HEK293 (cell line): Measurements from ENCODE around the gene ADGB.

ENCODE experiments used
- CTCF ChIA-PET: fragments of 350-600 bp; formaldehyde crosslinking; extraction: SDS; loops from one replicate; lab custom pipeline; 2021; ENCODE audit warnings: antibody characterized with exemption; lab: Yijun Ruan, JAX
- POLR2A ChIA-PET: fragments of 300-600 bp; formaldehyde crosslinking; extraction: SDS; loops from one replicate; lab custom pipeline; 2020; ENCODE audit warnings: antibody characterized with exemption, inconsistent platforms; lab: Yijun Ruan, JAX
- H3K27ac ChIP-seq: fragments of 200-500 bp; sonication (Bioruptor generic); 2 replicates; pipeline ENCODE4 v1.5.1; 2014; ENCODE audit warnings: low read depth, low read length, control low read depth, inconsistent platforms; ENCODE audit errors: extremely low read depth
- H3K36me3 ChIP-seq, 2 experiments: fragments of 200-500 bp in 1 of 2; sonication (Bioruptor generic) in 1 of 2; 1 replicate in 1 of 2; 2 replicates in 1 of 2; pipeline ENCODE4 v1.5.1; 2014 to 2017; ENCODE audit warnings: inconsistent platforms in 2 of 2, low read length in 2 of 2; ENCODE audit not compliant: control insufficient read depth in 2 of 2, insufficient read depth in 1 of 2
- H3K4me1 ChIP-seq: fragments of 200-500 bp; sonication (Bioruptor generic); 2 replicates; pipeline ENCODE4 v1.5.1; 2014; ENCODE audit warnings: mild to moderate bottlenecking, low read length, inconsistent platforms; ENCODE audit not compliant: control insufficient read depth, insufficient read depth
- H3K4me3 ChIP-seq: 2 replicates; pipeline ENCODE4 v1.5.1; 2011; ENCODE audit warnings: low read depth, mild to moderate bottlenecking, control low read depth, low read length, moderate library complexity
- H3K9me3 ChIP-seq: fragments of 200-500 bp; sonication (Bioruptor generic); 2 replicates; pipeline ENCODE4 v1.5.1; 2014; ENCODE audit warnings: low read depth, low read length, inconsistent platforms; ENCODE audit not compliant: control insufficient read depth, insufficient read depth
- HOXD13 ChIP-seq: sonication (generic); formaldehyde crosslinking; IDR thresholded peaks from 2 replicates; pipeline ENCODE4 v1.8.0; 2022; ENCODE audit warnings: missing genetic modification reagents, borderline replicate concordance
- KLF1 ChIP-seq: fragments of 450-650 bp; formaldehyde crosslinking; IDR thresholded peaks from 2 replicates; pipeline ENCODE4 v1.5.1; 2016; ENCODE audit warnings: missing biosample characterization, missing genetic modification characterization
- KLF16 ChIP-seq: fragments of 450-650 bp; formaldehyde crosslinking; IDR thresholded peaks from 2 replicates; pipeline ENCODE4 v1.5.1; 2017; ENCODE audit warnings: missing biosample characterization, missing genetic modification characterization
- OVOL3 ChIP-seq: fragments of 450-650 bp; formaldehyde crosslinking; IDR thresholded peaks from 2 replicates; pipeline ENCODE4 v1.5.1; 2016; ENCODE audit warnings: missing biosample characterization, missing genetic modification characterization
- SCRT2 ChIP-seq: fragments of 450-650 bp; formaldehyde crosslinking; IDR thresholded peaks from 2 replicates; pipeline ENCODE4 v1.5.1; 2016; ENCODE audit warnings: missing biosample characterization, missing genetic modification characterization
- SETDB1 ChIP-seq: IDR thresholded peaks from one replicate; pipeline ENCODE4 v1.6.1; 2017; ENCODE audit warnings: mild to moderate bottlenecking, low read length, moderate library complexity, mixed read lengths; ENCODE audit not compliant: insufficient read length
- SP2 ChIP-seq: fragments of 450-650 bp; formaldehyde crosslinking; IDR thresholded peaks from 2 replicates; pipeline ENCODE4 v1.5.1; 2016; ENCODE audit warnings: missing biosample characterization, missing genetic modification characterization
- WT1 ChIP-seq: fragments of 450-650 bp; formaldehyde crosslinking; IDR thresholded peaks from 2 replicates; pipeline ENCODE4 v1.5.1; 2016; ENCODE audit warnings: missing biosample characterization, missing genetic modification characterization
- YY2 ChIP-seq: fragments of 450-650 bp; formaldehyde crosslinking; IDR thresholded peaks from 2 replicates; pipeline ENCODE4 v1.5.1; 2016; ENCODE audit warnings: missing biosample characterization, missing genetic modification characterization
- ZBTB17 ChIP-seq: fragments of 450-650 bp; formaldehyde crosslinking; IDR thresholded peaks from 2 replicates; pipeline ENCODE4 v1.5.1; 2016; ENCODE audit warnings: missing biosample characterization, missing genetic modification characterization
- ZEB2 ChIP-seq: fragments of 450-650 bp; formaldehyde crosslinking; IDR thresholded peaks from 2 replicates; pipeline ENCODE4 v1.5.1; 2016; ENCODE audit warnings: missing biosample characterization, missing genetic modification characterization
- ZFP37 ChIP-seq: fragments of 450-650 bp; formaldehyde crosslinking; IDR thresholded peaks from 2 replicates; pipeline ENCODE4 v1.5.1; 2016; ENCODE audit warnings: missing biosample characterization, missing genetic modification characterization
- ZNF133 ChIP-seq: fragments of 450-650 bp; formaldehyde crosslinking; IDR thresholded peaks from 2 replicates; pipeline ENCODE4 v1.5.1; 2016; ENCODE audit warnings: missing biosample characterization, missing genetic modification characterization
- ZNF140 ChIP-seq: fragments of 450-650 bp; formaldehyde crosslinking; IDR thresholded peaks from 2 replicates; pipeline ENCODE4 v1.5.1; 2016; ENCODE audit warnings: missing biosample characterization, missing genetic modification characterization
- ZNF19 ChIP-seq: fragments of 450-650 bp; formaldehyde crosslinking; IDR thresholded peaks from 2 replicates; pipeline ENCODE4; 2016; ENCODE audit warnings: missing biosample characterization, missing genetic modification characterization, low read depth
- ZNF221 ChIP-seq: fragments of 450-650 bp; formaldehyde crosslinking; IDR thresholded peaks from 2 replicates; pipeline ENCODE4 v1.5.1; 2017; ENCODE audit warnings: missing biosample characterization, missing genetic modification characterization, borderline replicate concordance
- ZNF366 ChIP-seq: fragments of 450-650 bp; formaldehyde crosslinking; conservative IDR thresholded peaks from 2 replicates; pipeline ENCODE4 v1.5.1; 2016; ENCODE audit warnings: missing biosample characterization, missing genetic modification characterization
- ZNF530 ChIP-seq: fragments of 450-650 bp; formaldehyde crosslinking; IDR thresholded peaks from 2 replicates; pipeline ENCODE4 v1.5.1; 2016; ENCODE audit warnings: low read depth, missing biosample characterization, missing genetic modification characterization
- ZNF624 ChIP-seq: fragments of 450-650 bp; formaldehyde crosslinking; IDR thresholded peaks from 2 replicates; pipeline ENCODE4 v1.5.1; 2017; ENCODE audit warnings: missing biosample characterization, missing genetic modification characterization
- ZNF626 ChIP-seq: fragments of 450-650 bp; sonication (Bioruptor Pico); formaldehyde crosslinking; IDR thresholded peaks from 2 replicates; pipeline ENCODE4 v1.5.1; 2018; ENCODE audit warnings: missing biosample characterization, missing genetic modification characterization, inconsistent platforms
- ZNF658 ChIP-seq: fragments of 450-650 bp; formaldehyde crosslinking; IDR thresholded peaks from 2 replicates; pipeline ENCODE4; 2016; ENCODE audit warnings: missing biosample characterization, missing genetic modification characterization
- ZNF701 ChIP-seq: fragments of 450-650 bp; formaldehyde crosslinking; IDR thresholded peaks from 2 replicates; pipeline ENCODE4 v1.5.1; 2016; ENCODE audit warnings: missing biosample characterization, missing genetic modification characterization
- ZNF707 ChIP-seq: fragments of 450-650 bp; formaldehyde crosslinking; IDR thresholded peaks from 2 replicates; pipeline ENCODE4 v1.5.1; 2016; ENCODE audit warnings: missing biosample characterization, missing genetic modification characterization
- ZSCAN16 ChIP-seq: fragments of 450-650 bp; formaldehyde crosslinking; IDR thresholded peaks from 2 replicates; pipeline ENCODE4 v1.5.1; 2016; ENCODE audit warnings: missing biosample characterization, missing genetic modification characterization
- TF ChIP-seq, protein P1 (sequence below): fragments of 450-650 bp; formaldehyde crosslinking; IDR thresholded peaks from 2 replicates; pipeline ENCODE4 v1.5.1; 2017; ENCODE audit warnings: missing biosample characterization, missing genetic modification characterization
- TF ChIP-seq, protein P2 (sequence below): fragments of 450-650 bp; formaldehyde crosslinking; IDR thresholded peaks from 2 replicates; pipeline ENCODE4 v1.5.1; 2016; ENCODE audit warnings: missing biosample characterization, missing genetic modification characterization, borderline replicate concordance
- TF ChIP-seq, protein P3 (sequence below): fragments of 450-650 bp; formaldehyde crosslinking; IDR thresholded peaks from 2 replicates; pipeline ENCODE4 v1.5.1; 2016; ENCODE audit warnings: missing biosample characterization, missing genetic modification characterization

ADGB gene

DNA sequence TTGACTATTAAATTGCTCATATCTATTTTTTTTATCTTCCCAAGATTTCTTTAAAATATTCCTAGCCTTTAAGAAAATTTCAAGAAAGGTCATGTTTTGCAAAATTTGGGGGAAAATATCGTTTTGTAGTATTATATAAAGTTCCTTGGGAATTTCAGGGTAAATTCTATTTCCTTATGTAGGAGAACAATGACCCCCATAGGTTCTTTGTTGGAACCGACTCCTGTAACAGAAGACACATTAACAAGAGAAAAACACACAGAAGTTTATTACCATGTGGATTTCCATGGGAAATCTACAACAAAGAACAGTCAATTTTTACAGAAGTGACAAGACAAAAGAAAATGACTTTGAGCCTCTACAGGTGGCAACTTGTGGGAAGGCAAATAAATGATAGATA is 68.1 kb downstream of the ADGB start:
- ChIA-PET POLR2A (no interaction called here), CTCF (no interaction called here)
- H3K9me3 ChIP-seq = no peaks in the 10 kb centered on the region
- no peaks in the 10 kb centered on the region for H3K36me3 ChIP-seq
- H3K4me3 ChIP-seq = no peak overlapping the region
- H3K27ac ChIP-seq = no peak overlapping the region
- no peaks in the 10 kb centered on the region for H3K4me1 ChIP-seq
- TF ChIP-seq ZNF626 (tag by site-specific recombination) (no peak), SCRT2 (no peak), ZNF133 (tag by site-specific recombination) (no peak), ZFP37 (tag by site-specific recombination) (no peak), KLF1 (tag by site-specific recombination) (no peak), ZNF140 (no peak), KLF16 (tag by site-specific recombination) (no peak), ZNF530 (no peak), ZNF366 (tag by site-specific recombination) (no peak), ZNF19 (tag by site-specific recombination) (no peak), OVOL3 (tag by site-specific recombination) (no peak), SP2 (tag by site-specific recombination) (no peak), SETDB1 (no peak), ZBTB17 (tag by site-specific recombination) (no peak), ZNF658 (tag by site-specific recombination) (no peak), YY2 (tag by site-specific recombination) (no peak)

DNA sequence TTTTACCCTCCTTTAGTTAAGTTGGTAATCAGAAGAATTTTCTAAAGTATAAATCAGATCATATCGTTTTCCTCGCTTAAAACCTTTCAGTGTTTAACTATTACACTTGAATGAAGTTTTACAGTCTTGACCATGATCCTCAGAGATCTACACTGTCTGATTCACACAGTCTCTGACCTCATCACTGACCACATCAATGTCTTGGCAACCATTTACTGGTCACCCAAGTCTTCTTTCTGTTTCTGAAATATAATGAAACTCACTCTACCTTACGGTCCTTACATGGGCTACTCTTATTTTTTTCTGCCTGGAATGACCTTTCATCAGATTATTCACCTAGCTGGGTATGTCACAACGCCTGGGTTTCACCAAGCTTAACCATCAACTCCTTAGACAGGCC is 71.4 kb downstream of the ADGB start:
- POLR2A ChIA-PET = no interaction called here
- Histone ChIP-seq H3K9me3 (no peaks in the 10 kb centered on the region), H3K36me3 (no peaks in the 10 kb centered on the region), H3K4me1 (no peaks in the 10 kb centered on the region), H3K4me3 (no peak overlapping the region), H3K27ac (no peak overlapping the region)
- TF ChIP-seq, protein P1, sequence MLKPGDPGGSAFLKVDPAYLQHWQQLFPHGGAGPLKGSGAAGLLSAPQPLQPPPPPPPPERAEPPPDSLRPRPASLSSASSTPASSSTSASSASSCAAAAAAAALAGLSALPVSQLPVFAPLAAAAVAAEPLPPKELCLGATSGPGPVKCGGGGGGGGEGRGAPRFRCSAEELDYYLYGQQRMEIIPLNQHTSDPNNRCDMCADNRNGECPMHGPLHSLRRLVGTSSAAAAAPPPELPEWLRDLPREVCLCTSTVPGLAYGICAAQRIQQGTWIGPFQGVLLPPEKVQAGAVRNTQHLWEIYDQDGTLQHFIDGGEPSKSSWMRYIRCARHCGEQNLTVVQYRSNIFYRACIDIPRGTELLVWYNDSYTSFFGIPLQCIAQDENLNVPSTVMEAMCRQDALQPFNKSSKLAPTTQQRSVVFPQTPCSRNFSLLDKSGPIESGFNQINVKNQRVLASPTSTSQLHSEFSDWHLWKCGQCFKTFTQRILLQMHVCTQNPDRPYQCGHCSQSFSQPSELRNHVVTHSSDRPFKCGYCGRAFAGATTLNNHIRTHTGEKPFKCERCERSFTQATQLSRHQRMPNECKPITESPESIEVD (tag by site-specific recombination) = no peak
- no peak for TF ChIP-seq ZSCAN16
- TF ChIP-seq HOXD13 (CRISPR knock-in tag) = no peak
- TF ChIP-seq ZNF624 = no peak
- CTCF ChIA-PET = interaction anchor here (0.7 kb wide), 1 partner anchor 988 kb away, joined by 3 read pairs; no protein-coding TSS in a partner anchor

DNA sequence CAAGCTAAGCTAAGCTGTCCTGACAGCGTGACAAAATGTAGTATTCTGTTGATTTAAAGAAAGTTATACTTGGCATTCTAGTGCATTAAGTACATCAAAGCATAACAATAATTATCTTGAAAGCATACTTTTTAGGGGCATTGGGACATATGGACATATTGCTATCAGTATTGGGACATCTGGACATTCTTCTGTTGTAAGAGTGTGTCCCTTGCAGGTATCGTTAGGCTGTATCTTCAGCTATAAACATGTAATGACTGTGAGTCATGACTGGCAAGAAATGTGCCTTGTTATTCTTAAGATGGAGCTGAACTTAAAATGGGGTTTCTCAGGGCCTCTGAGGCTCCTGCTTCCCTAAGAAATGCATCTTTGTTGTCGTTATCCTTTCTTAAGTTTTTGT is 74.3 kb downstream of the ADGB start:
- no peaks in the 10 kb centered on the region for H3K4me1 ChIP-seq
- no peaks in the 10 kb centered on the region for H3K9me3 ChIP-seq
- no peaks in the 10 kb centered on the region for H3K36me3 ChIP-seq
- no peak overlapping the region for H3K4me3 ChIP-seq
- POLR2A ChIA-PET = no interaction called here
- no peak overlapping the region for H3K27ac ChIP-seq
- CTCF ChIA-PET = interaction anchor here (0.5 to 0.9 kb wide), 2 partner anchors 8 to 293 kb away, joined by 3 to 4 read pairs; no protein-coding TSS in a partner anchor
- TF ChIP-seq, protein P2, sequence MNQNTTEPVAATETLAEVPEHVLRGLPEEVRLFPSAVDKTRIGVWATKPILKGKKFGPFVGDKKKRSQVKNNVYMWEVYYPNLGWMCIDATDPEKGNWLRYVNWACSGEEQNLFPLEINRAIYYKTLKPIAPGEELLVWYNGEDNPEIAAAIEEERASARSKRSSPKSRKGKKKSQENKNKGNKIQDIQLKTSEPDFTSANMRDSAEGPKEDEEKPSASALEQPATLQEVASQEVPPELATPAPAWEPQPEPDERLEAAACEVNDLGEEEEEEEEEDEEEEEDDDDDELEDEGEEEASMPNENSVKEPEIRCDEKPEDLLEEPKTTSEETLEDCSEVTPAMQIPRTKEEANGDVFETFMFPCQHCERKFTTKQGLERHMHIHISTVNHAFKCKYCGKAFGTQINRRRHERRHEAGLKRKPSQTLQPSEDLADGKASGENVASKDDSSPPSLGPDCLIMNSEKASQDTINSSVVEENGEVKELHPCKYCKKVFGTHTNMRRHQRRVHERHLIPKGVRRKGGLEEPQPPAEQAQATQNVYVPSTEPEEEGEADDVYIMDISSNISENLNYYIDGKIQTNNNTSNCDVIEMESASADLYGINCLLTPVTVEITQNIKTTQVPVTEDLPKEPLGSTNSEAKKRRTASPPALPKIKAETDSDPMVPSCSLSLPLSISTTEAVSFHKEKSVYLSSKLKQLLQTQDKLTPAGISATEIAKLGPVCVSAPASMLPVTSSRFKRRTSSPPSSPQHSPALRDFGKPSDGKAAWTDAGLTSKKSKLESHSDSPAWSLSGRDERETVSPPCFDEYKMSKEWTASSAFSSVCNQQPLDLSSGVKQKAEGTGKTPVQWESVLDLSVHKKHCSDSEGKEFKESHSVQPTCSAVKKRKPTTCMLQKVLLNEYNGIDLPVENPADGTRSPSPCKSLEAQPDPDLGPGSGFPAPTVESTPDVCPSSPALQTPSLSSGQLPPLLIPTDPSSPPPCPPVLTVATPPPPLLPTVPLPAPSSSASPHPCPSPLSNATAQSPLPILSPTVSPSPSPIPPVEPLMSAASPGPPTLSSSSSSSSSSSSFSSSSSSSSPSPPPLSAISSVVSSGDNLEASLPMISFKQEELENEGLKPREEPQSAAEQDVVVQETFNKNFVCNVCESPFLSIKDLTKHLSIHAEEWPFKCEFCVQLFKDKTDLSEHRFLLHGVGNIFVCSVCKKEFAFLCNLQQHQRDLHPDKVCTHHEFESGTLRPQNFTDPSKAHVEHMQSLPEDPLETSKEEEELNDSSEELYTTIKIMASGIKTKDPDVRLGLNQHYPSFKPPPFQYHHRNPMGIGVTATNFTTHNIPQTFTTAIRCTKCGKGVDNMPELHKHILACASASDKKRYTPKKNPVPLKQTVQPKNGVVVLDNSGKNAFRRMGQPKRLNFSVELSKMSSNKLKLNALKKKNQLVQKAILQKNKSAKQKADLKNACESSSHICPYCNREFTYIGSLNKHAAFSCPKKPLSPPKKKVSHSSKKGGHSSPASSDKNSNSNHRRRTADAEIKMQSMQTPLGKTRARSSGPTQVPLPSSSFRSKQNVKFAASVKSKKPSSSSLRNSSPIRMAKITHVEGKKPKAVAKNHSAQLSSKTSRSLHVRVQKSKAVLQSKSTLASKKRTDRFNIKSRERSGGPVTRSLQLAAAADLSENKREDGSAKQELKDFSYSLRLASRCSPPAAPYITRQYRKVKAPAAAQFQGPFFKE (tag by site-specific recombination) = no peak
- TF ChIP-seq ZEB2 (tag by site-specific recombination) (no peak), ZNF707 (tag by site-specific recombination) (no peak), ZNF221 (tag by site-specific recombination) (no peak), WT1 (tag by site-specific recombination) (no peak), ZNF701 (tag by site-specific recombination) (no peak)
- TF ChIP-seq, protein P3, sequence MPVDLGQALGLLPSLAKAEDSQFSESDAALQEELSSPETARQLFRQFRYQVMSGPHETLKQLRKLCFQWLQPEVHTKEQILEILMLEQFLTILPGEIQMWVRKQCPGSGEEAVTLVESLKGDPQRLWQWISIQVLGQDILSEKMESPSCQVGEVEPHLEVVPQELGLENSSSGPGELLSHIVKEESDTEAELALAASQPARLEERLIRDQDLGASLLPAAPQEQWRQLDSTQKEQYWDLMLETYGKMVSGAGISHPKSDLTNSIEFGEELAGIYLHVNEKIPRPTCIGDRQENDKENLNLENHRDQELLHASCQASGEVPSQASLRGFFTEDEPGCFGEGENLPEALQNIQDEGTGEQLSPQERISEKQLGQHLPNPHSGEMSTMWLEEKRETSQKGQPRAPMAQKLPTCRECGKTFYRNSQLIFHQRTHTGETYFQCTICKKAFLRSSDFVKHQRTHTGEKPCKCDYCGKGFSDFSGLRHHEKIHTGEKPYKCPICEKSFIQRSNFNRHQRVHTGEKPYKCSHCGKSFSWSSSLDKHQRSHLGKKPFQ (tag by site-specific recombination) = no peak
